Measurements from ENCODE around the gene MCU. TPM values are rescaled to one million over a fixed set of nuclear protein-coding genes. Genes with fewer than 3 reads are reported as not detected.
A peak's percentile ranks its signal among the peaks of the same experiment; 100 is the strongest.
"Not testable (repeated sequence)": the region's sequence is repeated elsewhere in the genome, so short reads cannot be mapped to it uniquely, and the experiment has no call there.

Gene MCU, protein sequence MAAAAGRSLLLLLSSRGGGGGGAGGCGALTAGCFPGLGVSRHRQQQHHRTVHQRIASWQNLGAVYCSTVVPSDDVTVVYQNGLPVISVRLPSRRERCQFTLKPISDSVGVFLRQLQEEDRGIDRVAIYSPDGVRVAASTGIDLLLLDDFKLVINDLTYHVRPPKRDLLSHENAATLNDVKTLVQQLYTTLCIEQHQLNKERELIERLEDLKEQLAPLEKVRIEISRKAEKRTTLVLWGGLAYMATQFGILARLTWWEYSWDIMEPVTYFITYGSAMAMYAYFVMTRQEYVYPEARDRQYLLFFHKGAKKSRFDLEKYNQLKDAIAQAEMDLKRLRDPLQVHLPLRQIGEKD
- total RNA-seq: 10 to 100 TPM; 11.6 to 18.7 TPM

DNA sequence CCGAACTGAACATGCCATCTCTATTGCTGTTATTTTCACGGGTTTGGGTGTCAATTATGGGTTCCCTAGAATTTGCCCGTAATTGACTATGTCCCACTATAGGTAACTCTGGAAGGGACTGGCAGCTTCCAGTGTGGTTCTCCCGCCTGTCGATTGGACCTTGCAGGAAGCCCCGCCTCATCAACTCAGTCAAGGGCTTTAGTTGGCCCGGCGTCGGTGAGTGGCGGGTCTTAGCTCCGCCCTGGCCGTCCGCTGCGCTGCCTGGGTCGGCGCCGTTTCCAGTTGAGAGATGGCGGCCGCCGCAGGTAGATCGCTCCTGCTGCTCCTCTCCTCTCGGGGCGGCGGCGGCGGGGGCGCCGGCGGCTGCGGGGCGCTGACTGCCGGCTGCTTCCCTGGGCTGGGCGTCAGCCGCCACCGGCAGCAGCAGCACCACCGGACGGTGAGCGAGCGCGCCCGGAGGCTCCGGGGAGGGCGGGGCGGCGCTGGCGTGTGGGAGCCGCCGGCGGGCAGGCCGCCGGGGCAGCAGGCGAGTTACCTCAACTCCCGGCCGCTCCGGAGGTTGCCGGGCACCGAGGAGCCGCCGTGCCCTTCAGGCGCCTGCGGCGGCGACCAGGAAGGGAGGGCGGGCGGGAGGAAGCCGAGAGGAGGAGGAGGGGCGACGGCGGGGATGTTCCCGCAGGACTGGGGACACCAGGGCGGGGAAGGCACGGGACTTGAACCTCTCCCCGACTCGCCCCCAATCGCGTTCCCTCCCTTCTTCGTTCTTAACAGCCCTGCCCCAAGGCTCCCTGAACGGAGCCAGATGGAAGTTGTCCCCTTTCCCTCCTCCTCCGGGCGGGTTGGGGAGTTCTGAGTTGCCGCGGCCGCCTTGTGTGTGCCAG is at the start of gene MCU:
Gene MCU, plus strand, starts transcription at position 281 of the 881 bp plus-strand sequence. Its CDS starts 9 bp downstream, at position 290.
- Mint-ChIP-seq H3K4me3 (peak within 1 kb of the TSS; percentile 92), H3K4me1 (ENCODE audit: low read depth in 2 of 2) (peaks cover 18 to 35% of the 10 kb centered on the region in 2 donors), H3K9me3 (no peaks in the 10 kb centered on the region), H3K27ac (peak within 1 kb of the TSS; percentile 27 to 38), H3K27me3 (peaks cover 0 to 2% of the 10 kb centered on the region in 2 donors), H3K36me3 (no peaks in the 10 kb centered on the region)
- ATAC-seq (peak; percentile 99), DNase-seq (ENCODE audit: low spot score) (peak; percentile 93)

DNA sequence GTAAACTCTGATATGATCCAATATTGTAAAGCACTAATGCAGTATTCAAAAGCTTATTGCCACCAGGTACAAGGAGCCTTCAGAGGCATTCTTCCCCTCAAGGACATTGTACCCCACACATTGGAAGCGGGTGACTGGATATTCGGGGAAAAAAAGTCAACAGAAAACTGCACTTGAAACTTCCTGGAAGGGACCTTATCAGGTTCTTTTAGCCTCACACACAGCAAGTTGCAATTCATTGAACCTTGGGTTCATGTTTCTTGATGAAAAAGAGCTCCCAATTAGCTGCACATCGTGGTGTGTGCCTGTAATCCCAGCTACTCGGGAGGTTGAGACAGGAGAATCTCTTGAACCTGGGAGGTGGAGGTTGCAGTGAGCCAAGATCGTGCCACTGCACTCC is 49.6 kb upstream of the MCU start:
- no peak for DNase-seq (ENCODE audit: low spot score)
- Mint-ChIP-seq H3K4me3 (no peak overlapping the region), H3K27ac (no peak overlapping the region), H3K27me3 (peaks cover 0 to 5% of the 10 kb centered on the region in 2 donors), H3K9me3 (no peaks in the 10 kb centered on the region), H3K36me3 (no peaks in the 10 kb centered on the region), H3K4me1 (ENCODE audit: low read depth in 2 of 2) (peaks cover 3 to 5% of the 10 kb centered on the region in 2 donors)
- ATAC-seq: no peak

DNA sequence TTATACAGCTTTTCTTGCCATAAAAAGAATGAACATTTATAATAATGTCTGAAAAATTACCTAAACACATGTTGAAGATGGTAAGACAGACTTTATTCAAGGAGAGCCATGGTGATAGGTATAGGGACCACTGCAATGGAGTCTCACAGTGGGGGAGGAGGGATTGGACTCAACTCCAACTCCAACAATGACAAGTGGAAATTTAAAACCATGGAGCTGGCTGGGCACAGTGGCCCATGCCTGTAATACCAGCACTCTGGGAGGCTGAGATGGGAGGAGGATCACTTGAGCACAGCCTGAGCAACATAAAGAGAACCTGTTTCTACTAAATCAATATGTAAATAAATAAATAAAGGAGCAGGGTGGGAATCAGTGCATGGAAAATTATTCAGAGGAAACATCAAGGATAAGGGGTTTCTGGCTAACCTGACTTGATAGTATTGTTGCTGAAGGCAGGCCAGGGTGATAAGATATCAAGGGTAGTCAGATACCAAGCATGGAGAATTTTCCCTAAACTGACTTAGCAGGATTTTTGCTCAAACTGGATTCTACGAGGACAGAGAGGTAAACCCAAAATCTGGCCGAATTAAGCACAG is 46.6 kb upstream of the MCU start:
- ATAC-seq (no peak), DNase-seq (ENCODE audit: low spot score) (no peak)
- H3K4me3 Mint-ChIP-seq: no peak overlapping the region
- no peak overlapping the region for H3K27ac Mint-ChIP-seq
- H3K9me3 Mint-ChIP-seq: no peaks in the 10 kb centered on the region
- no peaks in the 10 kb centered on the region for H3K4me1 Mint-ChIP-seq (ENCODE audit: low read depth in 2 of 2)
- H3K27me3 Mint-ChIP-seq: peaks cover 0 to 2% of the 10 kb centered on the region in 2 donors
- no peaks in the 10 kb centered on the region for H3K36me3 Mint-ChIP-seq

DNA sequence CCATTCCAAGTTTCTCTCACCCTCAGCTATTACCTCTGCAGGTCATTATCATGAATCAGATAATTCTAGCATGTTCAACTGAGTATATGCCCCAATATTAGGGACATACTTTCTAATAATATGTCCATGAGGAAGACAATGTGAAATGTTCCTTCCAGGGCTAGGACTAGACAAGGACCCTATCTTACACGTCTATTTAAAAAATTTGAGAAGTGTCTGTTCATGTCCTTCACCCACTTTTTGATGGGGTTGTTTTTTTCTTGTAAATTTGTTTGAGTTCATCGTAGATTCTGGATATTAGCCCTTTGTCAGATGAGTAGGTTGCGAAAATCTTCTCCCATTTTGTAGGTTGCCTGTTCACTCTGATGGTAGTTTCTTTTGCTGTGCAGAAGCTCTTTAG is 45.0 kb upstream of the MCU start:
- H3K9me3 Mint-ChIP-seq; H3K36me3 Mint-ChIP-seq; H3K27ac Mint-ChIP-seq; H3K27me3 Mint-ChIP-seq; H3K4me1 Mint-ChIP-seq (ENCODE audit: low read depth in 2 of 2); ATAC-seq; DNase-seq (ENCODE audit: low spot score); H3K4me3 Mint-ChIP-seq: not testable (repeated sequence)

DNA sequence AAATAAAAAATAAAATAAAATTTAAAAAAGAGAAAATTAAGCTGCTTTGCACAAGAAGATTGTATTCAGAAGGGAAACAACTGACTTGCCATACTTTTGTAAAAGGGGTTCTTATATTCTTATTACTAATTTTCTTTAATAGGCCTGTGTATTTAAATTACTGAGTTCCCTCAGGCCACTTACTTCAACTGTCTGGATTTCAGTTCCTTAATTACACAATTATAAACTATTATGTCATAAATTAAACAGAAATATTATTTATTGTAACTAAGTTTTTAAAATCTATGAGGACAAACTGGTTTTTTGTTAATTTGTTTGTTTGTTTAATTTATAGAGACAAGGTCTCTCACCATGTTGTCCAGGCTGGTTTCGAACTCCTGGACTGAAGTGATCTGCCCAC is 43.6 kb upstream of the MCU start:
- no peaks in the 10 kb centered on the region for H3K36me3 Mint-ChIP-seq
- peaks cover 0 to 2% of the 10 kb centered on the region in 2 donors for H3K27me3 Mint-ChIP-seq
- ATAC-seq: no peak
- no peak overlapping the region for H3K4me3 Mint-ChIP-seq
- H3K9me3 Mint-ChIP-seq: no peaks in the 10 kb centered on the region
- no peak for DNase-seq (ENCODE audit: low spot score)
- H3K4me1 Mint-ChIP-seq (ENCODE audit: low read depth in 2 of 2): no peaks in the 10 kb centered on the region
- no peak overlapping the region for H3K27ac Mint-ChIP-seq

DNA sequence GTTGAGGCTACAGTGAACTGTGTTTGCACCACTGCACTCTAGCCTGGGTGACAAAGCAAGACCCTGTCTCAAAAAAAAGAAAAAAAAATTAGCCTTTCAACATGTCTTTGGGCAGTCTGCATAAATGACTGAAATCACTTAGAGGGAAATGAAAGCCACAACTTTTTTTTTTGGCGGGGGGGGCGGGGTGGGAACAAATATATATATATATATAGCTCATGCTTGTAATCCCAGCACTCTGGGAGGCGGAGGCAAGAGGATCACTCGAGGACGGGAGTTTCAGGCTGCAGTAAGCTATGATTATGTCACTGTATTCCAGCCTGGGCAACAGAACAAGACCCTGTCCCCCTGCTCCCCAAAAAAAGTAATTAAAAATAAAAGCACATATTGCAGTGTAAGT is 42.7 kb upstream of the MCU start:
- H3K9me3 Mint-ChIP-seq: no peaks in the 10 kb centered on the region
- no peaks in the 10 kb centered on the region for H3K4me1 Mint-ChIP-seq (ENCODE audit: low read depth in 2 of 2)
- H3K4me3 Mint-ChIP-seq: no peak overlapping the region
- DNase-seq (ENCODE audit: low spot score): no peak
- no peaks in the 10 kb centered on the region for H3K36me3 Mint-ChIP-seq
- H3K27ac Mint-ChIP-seq: no peak overlapping the region
- no peak for ATAC-seq
- H3K27me3 Mint-ChIP-seq: peaks cover 0 to 2% of the 10 kb centered on the region in 2 donors

DNA sequence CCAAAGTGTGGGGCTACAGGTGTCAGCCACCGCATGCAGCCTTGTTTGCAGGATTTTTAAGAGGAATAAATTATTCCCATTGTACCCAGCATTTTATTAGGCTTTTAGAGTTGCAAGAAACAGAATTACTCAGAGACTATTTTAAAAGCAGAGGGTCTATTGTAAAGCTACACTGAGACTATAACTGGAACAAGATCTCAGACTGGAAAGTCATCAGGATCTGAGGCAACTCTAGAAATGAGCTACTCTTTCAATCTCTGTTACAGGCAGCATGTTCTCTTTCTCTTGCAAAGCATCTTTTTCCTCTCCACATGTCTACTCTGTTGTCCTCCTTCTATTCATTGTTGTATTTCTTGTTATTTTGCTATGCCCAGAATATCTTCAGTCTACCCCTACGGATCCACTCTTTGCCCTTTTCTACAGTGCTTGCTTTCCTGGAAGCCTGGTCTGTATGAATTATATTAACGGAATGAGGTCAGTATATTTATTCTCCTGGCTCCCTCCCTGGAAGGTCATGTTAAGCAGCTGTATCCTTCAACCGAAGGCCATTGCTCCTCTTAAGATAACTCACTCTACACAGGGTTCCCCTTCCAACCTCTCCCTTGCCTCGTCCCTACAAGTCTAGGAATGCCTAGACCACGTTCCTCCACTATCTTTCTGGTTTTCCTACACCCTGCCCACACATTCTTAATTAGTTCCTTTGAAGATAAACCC is 38.4 kb upstream of the MCU start:
- DNase-seq (ENCODE audit: low spot score) (no peak), ATAC-seq (no peak)
- H3K4me3 Mint-ChIP-seq: no peak overlapping the region
- H3K36me3 Mint-ChIP-seq: no peaks in the 10 kb centered on the region
- H3K4me1 Mint-ChIP-seq (ENCODE audit: low read depth in 2 of 2): no peaks in the 10 kb centered on the region
- no peaks in the 10 kb centered on the region for H3K27me3 Mint-ChIP-seq
- H3K27ac Mint-ChIP-seq: no peak overlapping the region
- H3K9me3 Mint-ChIP-seq: no peaks in the 10 kb centered on the region

DNA sequence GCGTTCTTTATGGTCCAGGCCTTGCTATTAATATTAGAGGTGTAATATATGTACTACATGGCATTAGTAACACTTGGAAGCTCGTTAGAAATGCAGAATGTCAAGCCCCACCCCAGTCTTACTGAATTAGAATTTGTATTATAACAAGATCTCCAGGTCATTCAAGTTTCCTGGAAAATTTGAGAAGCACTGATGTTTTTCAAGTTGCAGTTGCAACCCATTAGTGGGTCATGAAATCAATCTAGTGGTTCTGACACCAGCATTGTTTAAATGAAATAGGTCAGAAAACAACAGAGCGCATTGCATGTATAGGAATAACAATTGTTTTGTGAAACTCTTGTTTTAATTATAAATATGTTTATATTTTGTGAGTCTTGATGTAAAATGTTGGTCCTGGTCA is 37.2 kb upstream of the MCU start:
- H3K27me3 Mint-ChIP-seq: peaks cover 0 to 3% of the 10 kb centered on the region in 2 donors
- ATAC-seq (no peak), DNase-seq (ENCODE audit: low spot score) (no peak)
- H3K4me1 Mint-ChIP-seq (ENCODE audit: low read depth in 2 of 2): no peaks in the 10 kb centered on the region
- H3K4me3 Mint-ChIP-seq: no peak overlapping the region
- no peaks in the 10 kb centered on the region for H3K9me3 Mint-ChIP-seq
- H3K27ac Mint-ChIP-seq: no peak overlapping the region
- no peaks in the 10 kb centered on the region for H3K36me3 Mint-ChIP-seq

DNA sequence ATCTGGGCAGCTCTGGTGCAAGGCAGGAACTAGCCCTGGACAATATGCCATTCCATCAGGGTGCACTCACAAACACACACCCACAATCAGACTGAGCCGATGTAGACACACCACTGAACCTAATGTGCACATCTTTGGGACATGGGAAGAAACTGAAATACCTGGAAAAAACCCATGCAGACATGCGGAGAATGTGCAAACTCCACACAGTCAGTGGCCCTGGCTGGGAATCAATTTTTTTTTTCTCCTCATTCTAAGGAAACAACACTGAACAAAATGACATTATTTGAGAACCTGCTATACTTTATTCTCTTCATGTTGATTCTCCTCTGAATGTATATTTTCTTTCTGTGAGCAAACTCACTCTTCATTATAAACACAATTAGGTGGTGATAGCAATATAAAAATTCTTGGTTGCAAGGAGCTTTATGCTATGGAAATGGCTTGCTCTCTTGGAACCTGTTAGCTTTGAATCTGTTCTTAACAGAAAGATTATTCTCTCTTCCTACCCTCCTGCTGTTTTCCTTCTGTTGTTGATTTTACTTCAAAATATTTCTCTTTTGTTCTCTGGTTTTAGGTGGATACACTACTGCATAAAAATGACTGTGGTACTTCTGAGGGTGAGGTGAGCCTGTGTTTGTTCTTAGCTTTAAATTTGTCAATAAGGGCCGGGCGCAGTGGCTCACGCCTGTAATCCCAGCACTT is 33.1 kb upstream of the MCU start:
- Mint-ChIP-seq H3K4me3 (no peak overlapping the region), H3K27me3 (peaks cover 0 to 8% of the 10 kb centered on the region in 2 donors), H3K4me1 (ENCODE audit: low read depth in 2 of 2) (no peaks in the 10 kb centered on the region), H3K9me3 (no peaks in the 10 kb centered on the region), H3K36me3 (no peaks in the 10 kb centered on the region), H3K27ac (no peak overlapping the region)
- ATAC-seq (no peak), DNase-seq (ENCODE audit: low spot score) (no peak)

DNA sequence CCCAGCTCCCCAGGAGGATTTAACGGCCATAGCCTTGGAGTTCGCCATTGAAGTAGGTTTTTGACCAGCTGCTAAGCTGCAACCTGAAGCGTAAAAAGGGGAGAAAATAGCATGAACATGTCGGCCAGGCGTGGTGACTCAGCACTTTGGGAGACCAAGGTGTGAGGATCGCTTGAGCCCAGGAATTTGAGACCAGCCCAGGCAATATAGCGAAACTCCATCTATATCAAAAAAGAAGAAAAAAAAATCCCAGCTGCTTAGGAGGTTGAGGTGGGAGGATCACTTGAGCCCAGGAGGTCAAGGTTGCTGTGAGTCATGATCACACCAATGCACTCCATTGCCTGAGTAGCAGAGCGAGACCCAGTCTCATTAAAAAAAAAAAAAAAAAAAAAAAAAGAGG is 32.2 kb upstream of the MCU start:
- no peak overlapping the region for H3K27ac Mint-ChIP-seq
- DNase-seq (ENCODE audit: low spot score) (no peak), ATAC-seq (no peak)
- H3K27me3 Mint-ChIP-seq: peaks cover 0 to 8% of the 10 kb centered on the region in 2 donors
- no peaks in the 10 kb centered on the region for H3K9me3 Mint-ChIP-seq
- no peak overlapping the region for H3K4me3 Mint-ChIP-seq
- H3K36me3 Mint-ChIP-seq: no peaks in the 10 kb centered on the region
- H3K4me1 Mint-ChIP-seq (ENCODE audit: low read depth in 2 of 2): no peaks in the 10 kb centered on the region

DNA sequence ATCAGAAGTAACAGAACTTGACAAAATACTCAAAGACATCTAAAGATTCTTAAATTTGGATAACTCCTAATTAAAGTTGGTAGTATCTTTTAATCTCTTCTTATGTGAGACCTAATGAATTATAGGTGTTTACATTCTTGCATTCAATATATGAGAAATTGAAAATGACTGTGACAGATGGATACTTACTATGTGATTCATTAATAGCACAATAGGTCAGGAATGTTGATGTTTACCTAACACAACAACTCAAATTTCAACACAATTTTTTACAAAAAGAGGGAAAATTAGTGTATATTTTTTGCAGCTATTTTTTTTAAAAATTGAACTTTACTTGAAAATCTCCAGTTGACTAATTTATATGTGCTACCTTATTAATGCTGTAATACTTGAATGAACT is 31.7 kb upstream of the MCU start:
- H3K4me3 Mint-ChIP-seq: no peak overlapping the region
- no peaks in the 10 kb centered on the region for H3K9me3 Mint-ChIP-seq
- H3K27ac Mint-ChIP-seq: no peak overlapping the region
- H3K36me3 Mint-ChIP-seq: no peaks in the 10 kb centered on the region
- peaks cover 0 to 8% of the 10 kb centered on the region in 2 donors for H3K27me3 Mint-ChIP-seq
- H3K4me1 Mint-ChIP-seq (ENCODE audit: low read depth in 2 of 2): no peaks in the 10 kb centered on the region
- DNase-seq (ENCODE audit: low spot score) (no peak), ATAC-seq (no peak)

DNA sequence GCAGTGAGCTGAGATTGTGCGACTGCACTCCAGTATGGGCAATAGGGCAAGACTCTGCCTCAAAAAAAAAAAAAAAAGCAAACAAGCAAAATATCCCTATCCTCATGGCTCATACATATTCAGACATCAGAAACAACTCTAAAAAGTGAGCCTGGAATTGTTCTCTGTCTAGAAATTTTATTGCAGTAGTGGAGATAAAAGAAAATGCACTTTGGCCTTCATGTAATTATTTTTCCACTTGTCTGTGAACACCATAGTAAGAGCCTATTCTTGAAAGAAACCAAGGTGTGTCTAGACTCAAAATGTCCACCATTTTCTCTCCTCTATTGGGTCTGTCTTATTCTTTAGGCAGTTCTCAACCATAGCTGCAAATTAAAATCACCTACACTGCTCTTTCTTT is 30.5 kb upstream of the MCU start:
- Mint-ChIP-seq H3K27me3 (peaks cover 0 to 8% of the 10 kb centered on the region in 2 donors), H3K36me3 (no peaks in the 10 kb centered on the region), H3K27ac (no peak overlapping the region), H3K4me1 (ENCODE audit: low read depth in 2 of 2) (no peaks in the 10 kb centered on the region), H3K4me3 (no peak overlapping the region), H3K9me3 (no peaks in the 10 kb centered on the region)
- ATAC-seq: no peak
- no peak for DNase-seq (ENCODE audit: low spot score)

DNA sequence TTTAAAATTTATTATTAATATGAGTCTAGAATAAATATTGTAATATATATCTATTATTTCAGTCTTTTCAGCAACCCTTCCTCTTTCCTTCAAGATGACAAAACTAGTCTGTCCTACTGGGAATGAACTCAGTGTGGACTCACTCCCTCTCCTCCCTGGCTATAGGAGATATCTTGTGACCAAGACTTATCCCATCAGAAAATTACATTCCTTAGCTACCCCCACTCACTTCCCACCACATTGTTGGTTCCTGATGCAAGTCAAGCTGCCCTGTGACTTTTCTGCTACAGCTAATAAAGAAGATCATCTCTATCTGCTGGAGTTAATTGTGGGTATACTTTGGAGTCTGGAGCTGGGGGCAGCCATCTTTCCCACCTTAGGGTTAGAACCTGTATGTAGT is 28.0 kb upstream of the MCU start:
- no peaks in the 10 kb centered on the region for H3K9me3 Mint-ChIP-seq

More for the DNA sequence above, 28.0 kb upstream of the MCU start:
- no peaks in the 10 kb centered on the region for H3K4me1 Mint-ChIP-seq (ENCODE audit: low read depth in 2 of 2)
- peaks cover 7 to 10% of the 10 kb centered on the region in 2 donors for H3K27me3 Mint-ChIP-seq
- no peaks in the 10 kb centered on the region for H3K36me3 Mint-ChIP-seq
- no peak overlapping the region for H3K27ac Mint-ChIP-seq
- ATAC-seq (no peak), DNase-seq (ENCODE audit: low spot score) (no peak)
- H3K4me3 Mint-ChIP-seq: no peak overlapping the region
